Caco-2 (cell line): ENCODE results near the gene ZNF398. TPM values are rescaled to one million over a fixed set of nuclear protein-coding genes. Genes with fewer than 3 reads are reported as not detected.

Source experiments
- BruUV-seq: library from RNA; stranded (reverse); fragments of 400-500 nt; replicated peaks from 2 replicates; lab custom pipeline; 2021; lab: Mats Ljungman, UMichigan
- CTCF ChIA-PET: fragments of 300-600 bp; sonication (Branson Sonifier 250); formaldehyde crosslinking; loops from one replicate; lab custom pipeline; 2022; ENCODE audit warnings: antibody characterized with exemption; lab: Charles Lee
- POLR2A ChIA-PET: fragments of 300-600 bp; sonication (Branson Sonifier 250); formaldehyde crosslinking; loops from one replicate; lab custom pipeline; 2022; ENCODE audit warnings: antibody characterized with exemption; lab: Charles Lee
- DNase-seq, 2 experiments: peaks; one replicate each; pipeline versions ENCODE4 v3.0.0 to v3.0.0-alpha.2; 2020 to 2022
- H3K27me3 ChIP-seq: replicated peaks from 2 replicates; pipeline ENCODE4 v1.6.0; 2011; ENCODE audit warnings: low read length; ENCODE audit not compliant: control insufficient read depth, insufficient read depth
- H3K36me3 ChIP-seq: 2 replicates; pipeline ENCODE4 v1.5.1; 2011; ENCODE audit warnings: low read length; ENCODE audit not compliant: control insufficient read depth, insufficient read depth
- H3K4me1 ChIP-seq: fragments of 250-450 bp; sonication (Bioruptor Pico); 2 replicates; pipeline ENCODE4 v1.5.1; 2020; ENCODE audit warnings: mild to moderate bottlenecking
- H3K4me3 ChIP-seq: 2 replicates; pipeline ENCODE4 v1.5.1; 2011; ENCODE audit warnings: low read depth, mild to moderate bottlenecking, control low read depth, low read length
- H3K9me3 ChIP-seq: fragments of 250-450 bp; sonication (Bioruptor Pico); 2 replicates; pipeline ENCODE4 v1.5.1; 2020; ENCODE audit warnings: mild to moderate bottlenecking, moderate library complexity
- H3K27ac Mint-ChIP-seq: one replicate; pipeline ENCODE4 v1.8.0; 2022; ENCODE audit warnings: mixed read lengths; ENCODE audit not compliant: unreplicated experiment
- H3K27me3 Mint-ChIP-seq: one replicate; pipeline ENCODE4 v1.8.0; 2022; ENCODE audit warnings: mixed read lengths; ENCODE audit not compliant: insufficient read depth, unreplicated experiment
- H3K36me3 Mint-ChIP-seq: one replicate; pipeline ENCODE4 v1.8.0; 2022; ENCODE audit warnings: mild to moderate bottlenecking, mixed read lengths; ENCODE audit not compliant: insufficient read depth, unreplicated experiment
- H3K4me1 Mint-ChIP-seq: one replicate; pipeline ENCODE4 v1.8.0; 2022; ENCODE audit warnings: low read depth, mixed read lengths; ENCODE audit not compliant: unreplicated experiment
- H3K4me3 Mint-ChIP-seq: one replicate; pipeline ENCODE4 v1.8.0; 2022; ENCODE audit warnings: mild to moderate bottlenecking, moderate library complexity, mixed read lengths; ENCODE audit not compliant: unreplicated experiment
- H3K9me3 Mint-ChIP-seq: one replicate; pipeline ENCODE4 v1.8.0; 2022; ENCODE audit warnings: mixed read lengths; ENCODE audit not compliant: unreplicated experiment
- CTCF ChIP-seq, 2 experiments: fragments of 200-600 bp in 1 of 2; IDR thresholded peaks; 1 replicate in 1 of 2; 2 replicates in 1 of 2; pipeline versions ENCODE4 v1.5.1 to v1.8.0; 2011 to 2022; ENCODE audit warnings: antibody characterized with exemption in 1 of 2, control low read depth in 1 of 2, inconsistent platforms in 1 of 2, low read depth in 1 of 2, low read length in 1 of 2, mild to moderate bottlenecking in 1 of 2, moderate library complexity in 1 of 2; ENCODE audit not compliant: insufficient read depth in 1 of 2, severe bottlenecking in 1 of 2, unreplicated experiment in 1 of 2
- intact Hi-C: fragments of 100-400 bp; cut with micrococcal nuclease; formaldehyde crosslinking; loops from one replicate; pipeline ENCODE4 v1.10.0; 2022; ENCODE audit not compliant: unreplicated experiment
- total RNA-seq: library from RNA; stranded (reverse); gene quantifications from 2 replicates; pipeline ENCODE4 v1.2.3, GENCODE V29; 2022

Gene ZNF398
- total RNA-seq, 1 experiment from 2014 or later, result 13.4 TPM

- BruUV-seq, result TSS peak; percentile 27
- peaks cover 10% of the 10 kb centered on the region for H3K36me3 Mint-ChIP-seq
- DNase-seq, result peak in 1 of 2 experiments; percentile 21
- ChIA-PET POLR2A (interaction anchor here (0.6 kb wide), 1 partner anchor 80 kb away, joined by 4 read pairs; no protein-coding TSS in a partner anchor), CTCF (no interaction called here)
- H3K4me1 Mint-ChIP-seq, result peaks cover 22% of the 10 kb centered on the region
- TF ChIP-seq CTCF (IDR thresholded peaks at IDR 0.05; ENCODE audit: insufficient read depth in 1 of 2, low read depth in 1 of 2, low read length in 1 of 2, severe bottlenecking in 1 of 2, unreplicated experiment in 1 of 2), result no peak
- H3K4me3 Mint-ChIP-seq, result no peak overlapping the region
- no peaks in the 10 kb centered on the region for H3K9me3 ChIP-seq
- no peaks in the 10 kb centered on the region for H3K36me3 ChIP-seq
- no peaks in the 10 kb centered on the region for H3K9me3 Mint-ChIP-seq
- no peaks in the 10 kb centered on the region for H3K27me3 ChIP-seq
- H3K4me3 ChIP-seq, result no peak overlapping the region
- H3K27me3 Mint-ChIP-seq, result no peaks in the 10 kb centered on the region
- peaks cover 10% of the 10 kb centered on the region for H3K4me1 ChIP-seq
- peak overlapping the region; percentile 79 for H3K27ac Mint-ChIP-seq
- intact Hi-C loops, result loop anchor here (5.0 kb wide), 2 partner anchors 53 to 118 kb away; partner anchors contain the start of genes PDIA4 and ZNF786
Observed at GRCh38 chr7:149145031-149145845, 2.0 kb upstream of the ZNF398 start.

- Histone ChIP-seq H3K4me1 (peaks cover 10% of the 10 kb centered on the region), H3K9me3 (no peaks in the 10 kb centered on the region), H3K36me3 (no peaks in the 10 kb centered on the region), H3K4me3 (peak overlapping the region; percentile 97), H3K27me3 (no peaks in the 10 kb centered on the region)
- Mint-ChIP-seq H3K27ac (peak overlapping the region; percentile 79), H3K9me3 (no peaks in the 10 kb centered on the region), H3K27me3 (no peaks in the 10 kb centered on the region), H3K4me3 (peak overlapping the region; percentile 97), H3K36me3 (peaks cover 10% of the 10 kb centered on the region), H3K4me1 (peaks cover 28% of the 10 kb centered on the region)
- intact Hi-C loops, result loop anchor here (1.0 to 5.0 kb wide), 4 partner anchors 21 to 121 kb away; partner anchors contain the start of genes PDIA4, ZNF282 and ZNF786
- CTCF ChIA-PET, result interaction anchor here (0.8 to 1.7 kb wide), 9 partner anchors 12 to 137 kb away, joined by 3 to 20 read pairs (median 7); partner anchors contain the start of genes ZNF282 and ZNF425
- TF ChIP-seq CTCF (IDR thresholded peaks at IDR 0.05; ENCODE audit: insufficient read depth in 1 of 2, low read depth in 1 of 2, low read length in 1 of 2, severe bottlenecking in 1 of 2, unreplicated experiment in 1 of 2), result no peak
- DNase-seq, result peak; percentile 47 to 69
- no TSS peak for BruUV-seq
- POLR2A ChIA-PET, result interaction anchor here (0.7 to 1.3 kb wide), 4 partner anchors 21 to 206 kb away, joined by 3 to 12 read pairs (median 5); partner anchors contain the start of gene ZNF425
Observed at GRCh38 chr7:149147752-149148653, 750 bp downstream of the ZNF398 start.

- Histone ChIP-seq H3K4me3 (no peak overlapping the region), H3K27me3 (no peaks in the 10 kb centered on the region), H3K9me3 (no peaks in the 10 kb centered on the region), H3K4me1 (no peaks in the 10 kb centered on the region; the same call in none of the 2 replicates), H3K36me3 (peaks cover 2% of the 10 kb centered on the region)
- Mint-ChIP-seq H3K4me1 (peaks cover 19% of the 10 kb centered on the region), H3K36me3 (peaks cover 34% of the 10 kb centered on the region), H3K27me3 (no peaks in the 10 kb centered on the region), H3K9me3 (no peaks in the 10 kb centered on the region), H3K27ac (no peak overlapping the region), H3K4me3 (no peak overlapping the region)
- no peak for TF ChIP-seq CTCF (IDR thresholded peaks at IDR 0.05; ENCODE audit: insufficient read depth in 1 of 2, low read depth in 1 of 2, low read length in 1 of 2, severe bottlenecking in 1 of 2, unreplicated experiment in 1 of 2)
- ChIA-PET CTCF (interaction anchor here (1.0 kb wide), 1 partner anchor 85 kb away, joined by 3 read pairs; no protein-coding TSS in a partner anchor), POLR2A (no interaction called here)
- DNase-seq, result no peak
- BruUV-seq, result no TSS peak
- intact Hi-C loops, result no loop called here
Observed at GRCh38 chr7:149150981-149151380, 3.7 kb downstream of the ZNF398 start.
